Measurements from ENCODE around the gene WNK4. TPM values are rescaled to one million over a fixed set of nuclear protein-coding genes. Genes with fewer than 3 reads are reported as not detected.

WNK4 gene
- total RNA-seq, 1 experiment from 2014 or later: 11.9 TPM

DNA sequence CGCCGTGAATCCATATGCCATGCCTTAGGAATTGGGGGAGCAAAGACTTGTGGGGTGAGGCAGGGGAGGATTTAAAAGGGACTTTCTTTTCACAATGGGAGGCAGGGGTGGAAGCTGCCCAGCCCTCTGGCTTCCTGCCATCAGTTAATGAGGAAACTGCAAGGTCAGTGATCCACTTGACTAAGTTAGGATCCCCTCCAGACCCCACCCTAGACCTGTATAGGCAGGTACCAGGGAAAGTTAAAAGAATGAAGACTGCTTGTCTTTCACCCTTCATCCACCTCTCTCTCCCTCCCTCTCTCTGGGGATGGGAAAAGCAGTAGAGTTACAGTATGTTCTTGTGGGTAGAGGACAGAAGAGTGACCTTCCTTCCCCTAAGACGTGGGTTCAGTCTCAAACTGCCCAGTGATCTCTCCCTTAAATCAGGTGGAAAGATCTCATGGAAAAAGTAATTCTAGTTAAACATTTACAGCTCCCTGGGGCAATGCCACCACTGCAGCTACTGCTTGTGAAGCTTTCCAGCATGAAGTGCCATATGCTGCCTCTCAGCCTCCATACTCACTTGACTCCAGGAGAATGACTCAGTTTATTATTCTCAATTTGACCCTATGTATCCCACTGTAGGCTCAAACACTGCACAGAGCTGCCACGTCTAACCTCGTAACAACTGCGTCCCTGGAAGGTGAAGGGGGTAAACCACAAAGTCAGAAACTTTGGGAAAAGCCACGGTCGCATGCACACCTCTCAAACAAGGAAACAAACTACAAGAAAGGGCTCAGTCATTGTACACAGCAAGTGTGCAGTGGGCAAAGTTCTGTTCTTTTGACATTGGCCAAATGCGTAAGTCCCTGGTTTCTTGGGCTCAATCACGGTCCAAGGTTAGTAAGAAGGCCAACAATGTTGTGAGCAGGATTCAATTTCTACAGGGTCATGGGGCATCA lies 16.9 kb downstream of the WNK4 start:
- H3K9me2 ChIP-seq (ENCODE audit: insufficient read depth): no peaks in the 10 kb centered on the region
- intact Hi-C loops (cut with micrococcal nuclease; ENCODE audit: unreplicated experiment): no loop called here
- H3K4me2 ChIP-seq: peak overlapping the region; percentile 95
- H4K20me1 ChIP-seq (ENCODE audit: insufficient read depth): no peaks in the 10 kb centered on the region
- TSS peak; percentile 85 for BruUV-seq (replicated peaks)
- CTCF ChIA-PET: interaction anchor here (0.6 kb wide), 1 partner anchor 381 kb away, joined by 3 read pairs; no protein-coding TSS in a partner anchor
- TF ChIP-seq, protein P1, sequence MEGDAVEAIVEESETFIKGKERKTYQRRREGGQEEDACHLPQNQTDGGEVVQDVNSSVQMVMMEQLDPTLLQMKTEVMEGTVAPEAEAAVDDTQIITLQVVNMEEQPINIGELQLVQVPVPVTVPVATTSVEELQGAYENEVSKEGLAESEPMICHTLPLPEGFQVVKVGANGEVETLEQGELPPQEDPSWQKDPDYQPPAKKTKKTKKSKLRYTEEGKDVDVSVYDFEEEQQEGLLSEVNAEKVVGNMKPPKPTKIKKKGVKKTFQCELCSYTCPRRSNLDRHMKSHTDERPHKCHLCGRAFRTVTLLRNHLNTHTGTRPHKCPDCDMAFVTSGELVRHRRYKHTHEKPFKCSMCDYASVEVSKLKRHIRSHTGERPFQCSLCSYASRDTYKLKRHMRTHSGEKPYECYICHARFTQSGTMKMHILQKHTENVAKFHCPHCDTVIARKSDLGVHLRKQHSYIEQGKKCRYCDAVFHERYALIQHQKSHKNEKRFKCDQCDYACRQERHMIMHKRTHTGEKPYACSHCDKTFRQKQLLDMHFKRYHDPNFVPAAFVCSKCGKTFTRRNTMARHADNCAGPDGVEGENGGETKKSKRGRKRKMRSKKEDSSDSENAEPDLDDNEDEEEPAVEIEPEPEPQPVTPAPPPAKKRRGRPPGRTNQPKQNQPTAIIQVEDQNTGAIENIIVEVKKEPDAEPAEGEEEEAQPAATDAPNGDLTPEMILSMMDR (conservative IDR thresholded peaks at IDR 0.05): no peak
- TF ChIP-seq EZH2 (IDR thresholded peaks at IDR 0.05; ENCODE audit: low read depth): no peak
- H3K4me1 ChIP-seq (replicated peaks; ENCODE audit: insufficient read depth): peaks cover 12% of the 10 kb centered on the region
- POLR2A ChIA-PET (ENCODE audit: unreplicated experiment): interaction anchor here (0.6 to 0.7 kb wide), 3 partner anchors 24 to 563 kb away, joined by 3 to 9 read pairs (median 4); partner anchors contain the start of genes AARSD1 and VPS25
- H3K9me3 ChIP-seq (ENCODE audit: insufficient read depth, low read depth): no peaks in the 10 kb centered on the region
- H3K27ac ChIP-seq: no peak overlapping the region
- H3K79me2 ChIP-seq (ENCODE audit: low read depth): peaks cover 22% of the 10 kb centered on the region
- peaks cover 6% of the 10 kb centered on the region; the same call in 1 of the 2 replicates for H3K36me3 ChIP-seq (ENCODE audit: low read depth)
- no peak for DNase-seq
- H2AFZ ChIP-seq: peak overlapping the region; percentile 89; the same call in 1 of the 2 replicates
- peak overlapping the region; percentile 88 for H3K4me3 ChIP-seq
- no peaks in the 10 kb centered on the region for H3K27me3 ChIP-seq (ENCODE audit: insufficient read depth, low read depth)
- 0 out of 2 replicates have a peak, but pooled peaks cover 4% of the 10 kb centered on the region for H3F3A ChIP-seq (ENCODE audit: insufficient read depth, low read depth)

DNA sequence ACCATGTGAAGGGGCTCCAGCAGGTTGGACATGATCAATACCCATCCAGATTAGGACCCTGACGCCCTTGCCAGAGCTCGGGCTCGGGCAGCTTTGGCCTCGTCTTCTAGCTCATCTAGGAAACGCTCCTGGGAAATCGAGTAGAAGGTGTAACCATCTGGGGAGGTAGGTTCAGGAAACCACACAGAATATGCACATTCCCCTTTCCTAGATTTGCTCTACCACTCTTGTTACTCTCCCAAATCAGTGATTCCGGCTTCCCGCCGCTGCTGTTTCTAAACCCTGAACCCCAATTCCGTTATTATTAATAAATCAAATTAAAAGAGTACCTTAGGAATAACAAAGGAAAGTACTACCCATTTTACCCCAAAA lies 17.6 kb downstream of the WNK4 start:
- no peaks in the 10 kb centered on the region for H3K27me3 ChIP-seq (ENCODE audit: insufficient read depth, low read depth)
- 0 out of 2 replicates have a peak overlapping the region, but pooled peaks have one; percentile 41 for H3K27ac ChIP-seq
- POLR2A ChIA-PET (ENCODE audit: unreplicated experiment): interaction anchor here (0.5 to 0.7 kb wide), 4 partner anchors 25 to 793 kb away, joined by 3 to 9 read pairs (median 6); partner anchors contain the start of genes AARSD1 and VPS25
- H3K9me3 ChIP-seq (ENCODE audit: insufficient read depth, low read depth): no peaks in the 10 kb centered on the region
- peaks cover 12% of the 10 kb centered on the region for H3K4me1 ChIP-seq (replicated peaks; ENCODE audit: insufficient read depth)
- intact Hi-C loops (cut with micrococcal nuclease; ENCODE audit: unreplicated experiment): no loop called here
- CTCF ChIA-PET: interaction anchor here (0.7 kb wide), 1 partner anchor 1733 kb away, joined by 3 read pairs; no protein-coding TSS in a partner anchor
- no peaks in the 10 kb centered on the region for H3K9me2 ChIP-seq (ENCODE audit: insufficient read depth)
- peaks cover 22% of the 10 kb centered on the region for H3K79me2 ChIP-seq (ENCODE audit: low read depth)
- peaks cover 6% of the 10 kb centered on the region; the same call in 1 of the 2 replicates for H3K36me3 ChIP-seq (ENCODE audit: low read depth)
- peak overlapping the region; percentile 95 for H3K4me2 ChIP-seq
- peak overlapping the region; percentile 89 for H2AFZ ChIP-seq
- DNase-seq: no peak
- peak overlapping the region; percentile 88 for H3K4me3 ChIP-seq
- TF ChIP-seq, protein P1 (conservative IDR thresholded peaks at IDR 0.05): no peak
- no peak for TF ChIP-seq EZH2 (IDR thresholded peaks at IDR 0.05; ENCODE audit: low read depth)
- H3F3A ChIP-seq (ENCODE audit: insufficient read depth, low read depth): no peaks in the 10 kb centered on the region
- BruUV-seq (replicated peaks): no TSS peak
- no peaks in the 10 kb centered on the region for H4K20me1 ChIP-seq (ENCODE audit: insufficient read depth)
